ENCODE data around the gene GRIA4.

DNA sequence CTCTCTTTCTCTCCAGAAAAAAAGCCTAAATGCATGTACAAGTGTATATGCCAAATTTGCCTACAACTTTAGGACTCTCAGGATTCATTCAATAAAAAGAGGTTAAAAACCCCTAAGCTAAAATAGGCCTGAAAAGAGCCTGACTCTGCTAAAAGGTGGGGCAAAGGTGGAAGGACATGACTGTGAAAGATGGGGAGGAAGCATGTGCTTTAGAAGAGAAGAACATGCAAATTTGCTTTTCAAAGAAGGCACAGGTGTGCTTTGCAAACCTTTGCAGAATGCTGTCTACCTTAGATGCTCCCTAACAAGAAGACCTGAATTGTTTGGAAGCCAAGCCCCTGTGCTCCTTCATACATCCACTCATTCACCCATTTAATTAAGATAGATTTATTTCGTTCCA is 87.4 kb downstream of the GRIA4 start:
- TF ChIP-seq CTCF (IDR thresholded peaks at IDR 0.05) = no peak
- no peak for TF ChIP-seq POLR2A (IDR thresholded peaks at IDR 0.05)
- no peak for TF ChIP-seq POLR2AphosphoS5 (IDR thresholded peaks at IDR 0.05; ENCODE audit: insufficient read depth in 1 of 2, low read depth in 1 of 2)
